HG02588 (cell line): ENCODE measurements around the gene CUL5.
A peak's percentile ranks its signal among the peaks of the same experiment; 100 is the strongest.
"Not testable (repeated sequence)": the region's sequence is repeated elsewhere in the genome, so short reads cannot be mapped to it uniquely, and the experiment has no call there.

Source experiments
- ATAC-seq: cut with Tn5 transposase; IDR thresholded peaks from one replicate; pipeline ENCODE4 v1.9.1; 2021; ENCODE audit warnings: mild to moderate bottlenecking, moderate library complexity; ENCODE audit not compliant: unreplicated experiment

Gene CUL5

DNA sequence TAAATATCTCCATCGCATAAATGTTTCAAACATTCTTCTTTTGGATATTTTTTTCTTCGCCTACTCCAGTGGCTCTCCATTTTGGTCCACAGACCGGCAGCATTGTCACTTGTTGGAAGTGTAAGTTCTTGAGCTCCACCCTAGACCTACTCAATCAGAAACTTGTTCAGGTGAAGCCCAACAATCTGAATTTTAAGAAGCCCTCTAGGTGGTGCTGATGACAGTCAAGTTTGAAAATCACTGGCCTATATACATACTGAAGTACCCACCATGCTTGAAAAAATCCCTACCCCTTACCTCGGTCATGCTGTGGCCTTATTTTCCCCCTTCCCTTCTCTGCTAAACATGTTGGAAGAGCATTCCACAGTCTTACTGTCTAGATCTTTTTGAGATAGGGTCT, 102.4 kb downstream of the CUL5 start:
- ATAC-seq: no peak

DNA sequence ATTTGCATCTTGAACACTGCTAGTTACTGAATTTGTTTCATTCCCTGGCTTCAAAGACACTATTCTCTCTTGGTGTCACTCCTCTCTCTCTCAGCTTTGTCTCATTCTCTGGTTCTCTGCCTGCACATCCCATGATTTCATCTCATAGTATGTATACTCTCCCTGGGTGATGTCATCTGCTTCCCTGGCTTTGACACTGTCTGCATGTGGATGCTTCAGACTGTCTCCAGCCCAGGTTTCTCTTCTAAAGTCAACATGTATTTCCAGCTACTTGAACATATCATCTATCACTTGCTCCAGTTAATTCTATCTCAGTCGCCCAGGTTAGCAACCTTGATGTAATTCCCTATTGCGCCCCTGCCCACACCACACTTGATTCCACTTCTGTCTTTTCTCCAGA, 103.4 kb downstream of the CUL5 start:
- no peak for ATAC-seq

DNA sequence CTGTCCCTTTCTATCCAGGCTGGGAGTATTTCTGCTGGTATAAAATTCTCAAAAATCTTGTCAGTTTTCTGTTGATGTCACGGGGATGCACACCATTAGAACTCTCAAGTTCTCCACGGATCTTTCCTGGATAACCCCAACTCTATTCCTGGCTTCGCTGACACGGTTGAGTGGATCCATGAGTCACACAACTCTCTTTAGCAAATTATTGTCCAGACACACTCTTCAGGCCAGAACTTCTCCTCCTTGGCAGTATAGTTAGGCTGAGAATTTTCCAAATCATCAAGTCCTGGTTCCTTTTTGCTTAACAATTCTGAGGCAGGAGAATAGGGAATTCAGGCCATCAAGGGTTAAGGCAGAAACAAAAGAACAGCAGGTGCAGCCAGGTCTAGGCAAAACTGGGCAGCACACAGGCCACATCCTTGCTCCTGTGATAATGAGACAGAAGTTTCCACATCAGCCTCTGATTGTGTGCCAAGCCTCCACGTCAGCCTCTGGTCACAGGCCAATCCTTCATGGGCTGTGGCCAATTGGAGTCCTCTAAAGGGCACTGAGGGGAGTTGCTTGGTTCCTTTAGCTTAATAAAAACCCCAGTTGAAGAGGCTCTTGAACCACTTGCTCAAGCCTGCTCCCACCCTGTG, 106.9 kb downstream of the CUL5 start:
- ATAC-seq: no peak

DNA sequence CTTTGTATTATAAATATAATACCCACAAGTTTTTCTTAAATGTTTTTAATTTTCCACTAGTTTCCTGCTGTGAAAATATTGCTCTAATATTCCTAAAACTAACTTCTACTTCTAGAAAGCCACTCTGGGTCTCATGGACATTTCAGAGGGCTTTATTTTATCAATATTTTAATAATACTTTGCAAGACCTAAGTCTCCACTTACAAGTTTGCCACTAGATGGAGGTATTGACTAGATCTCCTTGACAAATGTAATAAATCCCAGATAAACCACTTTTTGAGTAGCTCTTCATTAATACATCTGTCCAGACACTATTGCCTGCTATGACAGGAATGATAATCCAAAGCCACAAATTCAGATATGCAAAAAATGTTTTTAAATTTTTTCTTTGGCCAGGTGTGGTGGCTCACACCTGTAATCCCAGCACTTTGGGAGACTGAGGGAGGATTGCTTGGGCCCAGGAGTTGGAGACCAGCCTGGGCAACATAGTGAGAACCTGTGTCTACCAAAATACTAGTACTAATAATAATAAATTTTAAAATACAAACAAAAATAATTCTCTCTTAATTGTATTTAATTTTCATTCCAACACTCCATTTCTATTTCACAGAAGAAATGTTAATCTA, 109.2 kb downstream of the CUL5 start:
- no peak for ATAC-seq

DNA sequence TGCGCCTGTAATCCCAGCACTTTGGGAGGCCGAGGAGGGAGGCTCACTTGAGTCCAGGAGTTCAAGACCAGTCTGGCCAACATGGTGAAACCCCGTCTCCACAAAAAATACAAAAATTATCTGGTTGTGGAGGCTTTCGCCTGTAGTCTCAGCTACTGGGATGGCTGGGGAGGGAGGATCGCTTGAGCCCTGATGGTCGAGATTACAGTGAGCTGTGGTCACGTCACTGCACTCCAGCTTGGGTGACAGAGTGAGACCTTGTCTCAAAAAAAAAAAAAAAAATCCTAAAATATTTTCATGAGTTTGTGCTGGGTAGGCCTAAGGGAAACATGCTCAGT, 112.2 kb downstream of the CUL5 start:
- ATAC-seq: not testable (repeated sequence)

DNA sequence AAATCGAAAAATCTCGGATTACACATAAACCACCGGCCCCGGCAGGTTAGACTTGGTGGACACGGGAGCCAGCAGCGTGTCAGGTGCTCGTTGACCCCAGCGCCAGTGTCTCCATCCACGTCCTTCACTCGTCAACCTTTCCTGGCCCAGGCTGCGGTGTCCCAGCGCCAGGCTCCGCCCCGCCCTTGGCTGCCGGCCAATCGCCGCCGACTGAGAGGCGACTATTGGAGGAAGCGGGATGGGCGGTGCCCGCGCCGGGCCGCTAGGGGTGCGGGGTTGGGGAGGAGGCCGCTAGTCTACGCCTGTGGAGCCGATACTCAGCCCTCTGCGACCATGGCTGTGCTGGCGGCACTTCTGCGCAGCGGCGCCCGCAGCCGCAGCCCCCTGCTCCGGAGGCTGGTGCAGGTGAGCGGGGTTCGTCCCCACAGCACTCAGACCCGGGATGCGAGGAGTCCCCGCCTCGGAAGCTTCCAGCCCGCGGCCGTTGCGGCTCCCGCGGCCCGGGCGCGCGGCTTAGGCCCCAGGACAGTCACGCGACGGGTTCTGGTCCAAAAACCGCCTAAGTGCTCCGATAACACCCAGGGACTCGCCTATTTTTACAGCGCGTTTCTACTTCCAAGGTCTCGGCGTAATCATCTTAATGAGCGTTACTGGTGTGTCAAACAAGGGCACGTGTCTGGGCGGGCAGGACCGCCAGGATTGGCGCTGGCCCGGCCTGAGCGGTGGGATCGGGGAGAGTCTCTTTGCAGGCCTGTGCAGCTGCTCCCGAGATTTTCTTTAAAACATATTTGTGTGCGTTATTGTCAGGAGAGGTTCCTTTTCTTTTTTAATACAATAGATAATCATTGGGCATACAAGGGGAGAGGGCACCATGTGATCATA, 112.8 kb downstream of the CUL5 start, which contains the start of gene ACAT1:
Gene ACAT1 (plus strand): TSS at position 294 of the 882 bp plus-strand sequence. CDS start 40 bp downstream, at position 334.
- peak; percentile 97 for ATAC-seq

DNA sequence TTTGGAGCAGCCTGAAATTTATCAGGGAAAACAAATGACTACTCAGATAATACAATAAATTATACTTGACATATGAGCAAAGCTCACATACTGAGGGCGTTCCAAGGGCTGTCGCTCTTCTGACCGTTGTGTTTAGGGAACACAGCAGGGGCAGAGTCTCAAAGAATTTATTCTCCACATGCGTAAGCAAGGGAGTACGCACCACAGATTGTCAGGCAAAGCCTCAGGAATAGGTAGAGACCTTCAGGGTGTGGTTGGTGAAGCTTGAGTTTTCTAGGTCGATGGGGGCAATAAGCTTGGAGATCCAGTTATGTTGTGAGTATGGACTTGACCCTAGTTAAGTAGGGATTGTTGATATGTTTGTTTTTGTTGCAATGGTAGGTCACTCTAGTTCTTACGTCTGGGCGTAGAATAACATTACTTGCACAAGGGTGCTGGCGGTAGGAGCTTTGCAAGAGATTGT, 113.5 kb downstream of the CUL5 start:
- no peak for ATAC-seq

DNA sequence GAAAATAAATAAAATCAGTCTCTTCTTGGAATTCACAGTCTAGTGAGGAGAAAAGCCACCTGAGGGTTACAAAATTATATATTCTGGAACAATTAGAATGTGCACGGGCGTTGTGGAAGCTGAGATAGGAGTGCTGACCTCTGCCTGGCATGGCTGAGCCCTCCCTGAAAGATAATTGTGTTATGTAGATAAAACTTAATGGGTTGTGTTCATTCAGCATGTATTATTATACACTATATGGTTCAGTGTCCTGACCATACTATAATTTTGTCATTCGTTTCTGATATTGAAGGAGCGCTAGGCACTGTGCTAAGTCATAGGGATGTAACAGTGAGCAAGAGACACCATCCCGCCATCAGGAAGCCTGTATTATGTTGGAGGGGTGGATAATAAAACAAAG, 116.4 kb downstream of the CUL5 start:
- no peak for ATAC-seq

DNA sequence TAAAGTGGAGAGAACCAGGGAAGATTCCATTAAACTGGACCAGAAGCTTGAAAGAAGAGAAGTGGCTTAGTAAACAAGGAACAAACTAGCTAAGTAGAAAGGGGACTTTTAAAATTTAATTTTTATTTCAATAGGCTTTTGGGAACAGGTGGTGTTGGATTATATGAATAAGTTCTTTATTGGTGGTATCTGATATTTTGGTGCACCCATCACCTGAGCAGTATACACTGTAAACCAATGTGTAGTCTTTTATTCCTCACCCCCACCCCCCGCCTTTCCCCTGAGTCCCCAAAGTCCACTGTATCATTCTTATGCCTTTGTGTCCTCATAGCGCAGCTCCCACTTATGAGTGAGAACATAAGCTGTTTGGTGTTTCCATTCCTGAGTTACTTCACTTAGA, 120.1 kb downstream of the CUL5 start:
- ATAC-seq: no peak

DNA sequence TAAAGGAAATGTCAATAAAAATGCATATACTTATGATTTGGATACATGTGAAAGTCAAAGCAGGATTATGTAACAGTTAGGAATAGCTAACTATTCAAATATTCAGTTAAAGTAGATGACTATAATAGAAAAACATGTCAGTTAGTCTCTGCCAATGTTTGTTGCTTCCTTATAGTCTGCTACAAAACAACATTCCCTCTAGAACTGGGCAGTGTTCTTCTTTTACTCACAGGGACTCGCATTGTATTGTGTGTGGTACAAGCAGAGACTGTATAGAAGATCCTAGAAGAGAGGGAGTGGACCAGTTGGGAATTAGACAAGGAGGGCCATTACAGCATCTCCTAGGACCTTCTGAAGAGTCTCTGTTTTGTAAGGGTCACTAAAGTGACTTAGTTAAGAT, 123.3 kb downstream of the CUL5 start:
- no peak for ATAC-seq

DNA sequence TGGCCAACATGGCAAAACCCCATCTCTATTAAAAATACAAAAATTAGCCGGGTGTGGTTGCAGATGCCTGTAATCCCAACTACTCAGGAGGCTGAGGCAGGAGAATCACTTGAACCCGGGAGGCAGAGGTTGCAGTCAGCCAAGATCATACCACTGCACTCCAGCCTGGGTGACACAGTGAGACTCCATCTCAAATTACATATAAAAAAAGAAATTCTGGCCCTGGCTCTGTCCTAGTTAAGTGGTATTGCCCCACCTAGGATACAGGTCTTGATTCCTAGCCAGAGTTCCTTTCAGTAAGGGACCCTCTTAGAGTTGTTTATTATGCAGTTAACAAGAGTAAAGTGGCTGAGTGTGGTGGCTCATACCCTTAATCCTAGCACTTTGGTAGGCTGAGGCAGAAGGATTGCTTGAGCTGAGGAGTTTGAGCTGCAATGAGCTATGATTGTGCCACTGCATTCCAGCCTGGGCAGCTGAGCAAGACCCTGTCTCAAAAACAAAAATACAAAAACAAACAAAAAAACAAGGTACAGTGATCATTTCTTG, 124.4 kb downstream of the CUL5 start:
- not testable (repeated sequence) for ATAC-seq

DNA sequence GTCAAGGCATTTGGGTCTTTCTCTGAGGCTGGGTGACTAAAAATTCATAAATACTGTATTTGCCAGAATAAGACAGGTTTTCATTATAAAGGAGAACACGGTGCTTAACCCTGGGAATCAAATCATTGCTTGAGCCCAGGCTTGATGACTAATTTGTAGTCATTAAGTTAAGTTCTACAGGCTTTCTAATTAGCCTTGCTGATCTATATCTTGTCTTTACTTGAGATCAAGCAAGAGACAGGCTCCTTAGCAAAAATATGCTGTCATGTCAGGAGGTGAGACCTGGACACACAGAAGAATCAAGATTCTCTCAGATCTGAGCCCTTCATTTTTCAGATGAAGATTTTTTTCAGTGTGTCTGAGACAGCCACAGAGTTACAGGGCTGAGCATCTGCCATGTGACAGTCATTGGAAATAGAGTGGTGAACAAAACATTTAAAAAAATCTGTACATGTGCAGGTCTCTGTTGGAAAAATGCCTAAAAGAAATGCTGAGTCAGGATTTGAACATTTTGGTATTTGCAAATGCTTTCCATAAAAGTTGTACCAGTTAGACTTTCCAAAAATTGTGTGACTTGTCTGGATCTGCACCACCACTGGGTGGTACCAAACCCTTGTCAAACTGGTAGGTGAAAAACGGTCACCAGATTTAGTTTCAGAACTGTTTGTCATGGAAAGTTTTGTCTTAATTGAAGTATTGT, 127.3 kb downstream of the CUL5 start:
- no peak for ATAC-seq

DNA sequence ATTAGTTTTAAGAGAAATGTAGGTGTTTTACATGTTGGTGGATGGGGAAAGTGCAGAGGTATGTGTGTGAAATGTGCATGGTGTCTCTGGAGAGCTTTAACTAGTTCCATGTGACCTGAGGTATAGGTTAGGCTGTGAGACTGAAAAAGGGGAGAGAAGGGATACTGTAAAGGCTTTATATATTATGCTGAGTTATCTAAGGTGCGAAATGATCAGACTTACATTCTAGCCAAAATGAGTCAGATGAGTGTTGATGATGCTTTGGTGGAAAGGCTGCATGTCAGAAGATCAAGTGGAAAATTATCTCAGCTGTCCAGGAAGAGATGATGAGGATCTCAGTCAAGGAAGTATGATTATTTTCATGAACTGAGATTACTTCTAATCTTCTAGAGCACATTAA, 128.5 kb downstream of the CUL5 start:
- ATAC-seq: no peak

DNA sequence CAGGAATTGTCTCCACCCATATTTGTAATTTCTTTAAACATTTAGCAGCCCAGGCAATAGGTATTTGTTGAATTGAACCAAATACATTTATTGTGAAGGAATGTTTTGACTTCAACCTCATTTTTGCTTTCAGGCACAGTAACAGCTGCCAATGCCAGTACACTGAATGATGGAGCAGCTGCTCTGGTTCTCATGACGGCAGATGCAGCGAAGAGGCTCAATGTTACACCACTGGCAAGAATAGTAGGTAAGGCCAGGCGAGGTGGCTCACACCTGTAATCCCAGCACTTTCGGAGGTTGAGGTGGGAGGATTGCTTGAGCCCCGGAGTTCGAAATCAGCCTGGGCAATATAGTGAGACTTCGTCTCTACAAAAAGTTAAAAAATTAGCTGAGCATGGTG, 133.6 kb downstream of the CUL5 start:
- ATAC-seq: no peak

DNA sequence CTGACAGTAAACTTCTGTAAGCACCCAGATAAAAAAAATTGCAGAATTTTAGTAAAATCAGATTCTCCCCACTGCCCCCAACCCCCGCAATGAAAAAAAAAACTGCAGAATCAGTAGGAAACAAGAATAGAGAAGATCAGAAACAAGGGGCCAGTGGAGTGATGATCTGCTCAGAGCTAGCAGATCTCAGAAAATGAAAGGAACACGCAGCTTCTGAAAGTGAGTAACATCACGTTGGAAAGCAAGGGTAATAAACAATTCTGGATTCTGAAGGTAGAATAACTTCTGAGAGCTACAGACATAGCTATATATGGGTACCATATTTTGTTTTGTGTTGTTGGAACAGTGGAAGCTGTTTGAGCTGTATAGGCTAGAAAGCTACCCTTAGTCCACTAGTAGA, 135.9 kb downstream of the CUL5 start:
- ATAC-seq: no peak

DNA sequence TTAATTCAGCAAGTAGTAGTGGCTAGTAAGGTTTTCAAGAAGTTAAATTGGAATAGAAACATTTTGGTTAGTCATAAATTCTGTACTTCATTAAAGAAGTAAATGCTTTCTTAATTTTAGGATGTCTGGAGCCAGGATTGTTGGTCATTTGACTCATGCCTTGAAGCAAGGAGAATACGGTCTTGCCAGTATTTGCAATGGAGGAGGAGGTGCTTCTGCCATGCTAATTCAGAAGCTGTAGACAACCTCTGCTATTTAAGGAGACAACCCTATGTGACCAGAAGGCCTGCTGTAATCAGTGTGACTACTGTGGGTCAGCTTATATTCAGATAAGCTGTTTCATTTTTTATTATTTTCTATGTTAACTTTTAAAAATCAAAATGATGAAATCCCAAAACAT, 138.5 kb downstream of the CUL5 start:
- no peak for ATAC-seq

DNA sequence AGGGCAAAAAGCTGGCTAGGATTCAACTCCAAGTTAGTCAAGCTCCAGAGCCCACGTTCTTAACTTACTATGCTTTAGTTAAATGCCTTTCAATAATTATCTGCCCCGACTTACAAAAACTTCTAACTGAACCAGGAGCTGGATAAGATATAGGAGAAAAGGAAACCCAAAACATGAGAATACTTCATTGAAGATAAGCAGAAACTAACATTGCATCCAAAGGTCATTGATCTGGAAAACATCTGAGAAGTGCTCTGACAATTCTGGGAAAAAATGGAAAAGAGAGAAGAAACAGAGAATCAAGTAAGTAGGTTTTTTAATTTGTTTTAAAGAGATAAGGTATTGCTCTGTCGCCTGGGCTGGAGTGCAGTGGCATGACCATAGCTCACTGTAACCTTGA, 139.9 kb downstream of the CUL5 start:
- ATAC-seq: no peak

DNA sequence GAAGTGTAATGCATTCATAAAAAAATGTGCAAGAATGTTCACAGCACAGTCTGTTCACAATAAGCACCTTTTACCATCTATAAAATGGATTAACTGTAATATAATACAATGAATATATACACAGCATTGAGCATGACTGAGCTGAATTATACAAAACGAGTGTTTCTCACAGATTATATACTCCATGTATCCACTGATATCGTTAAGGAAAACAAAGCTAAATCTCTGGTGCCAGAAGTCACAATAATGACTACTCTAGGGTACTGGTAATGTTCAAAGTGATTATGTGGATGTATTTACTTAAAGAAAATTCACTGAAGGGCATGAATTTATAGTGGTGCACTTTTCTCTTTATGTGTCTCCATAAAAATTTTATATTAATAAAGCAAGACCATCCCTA, 145.9 kb downstream of the CUL5 start:
- no peak for ATAC-seq
